Liver (tissue), 9 donors: ENCODE data around the gene RNF145. TPM values are rescaled to one million over a fixed set of nuclear protein-coding genes. Genes with fewer than 3 reads are reported as not detected.

ENCODE experiments used
- DNase-seq: peaks from one replicate; pipeline ENCODE4 v3.0.0-alpha.2; 2017; ENCODE audit warnings: low spot score
- H3K27ac ChIP-seq, 2 donors: one replicate each; pipeline ENCODE4 v1.7.0; 2013; ENCODE audit warnings: inconsistent platforms in 2 of 2, low read length in 2 of 2, control low read depth in 1 of 2, low read depth in 1 of 2, mild to moderate bottlenecking in 1 of 2
- H3K27me3 ChIP-seq, 4 donors: one replicate each; pipeline versions ENCODE4 v1.6.1 to v1.7.0; 2013; ENCODE audit warnings: low read length in 3 of 4, inconsistent platforms in 1 of 4, mild to moderate bottlenecking in 1 of 4, moderate library complexity in 1 of 4; ENCODE audit not compliant: control insufficient read depth in 4 of 4, insufficient read depth in 4 of 4
- H3K36me3 ChIP-seq, 4 donors: one replicate each; pipeline versions ENCODE4 v1.6.1 to v1.7.0; 2013; ENCODE audit warnings: low read length in 3 of 4, mild to moderate bottlenecking in 3 of 4, low read depth in 1 of 4, moderate library complexity in 1 of 4; ENCODE audit not compliant: control insufficient read depth in 4 of 4, insufficient read depth in 3 of 4
- H3K4me1 ChIP-seq, 4 donors: one replicate each; pipeline versions ENCODE4 v1.6.1 to v1.7.0; 2013; ENCODE audit warnings: low read length in 3 of 4, mild to moderate bottlenecking in 3 of 4, moderate library complexity in 1 of 4; ENCODE audit not compliant: control insufficient read depth in 4 of 4, insufficient read depth in 4 of 4
- H3K4me3 ChIP-seq, 3 donors: one replicate each; pipeline versions ENCODE4 v1.6.1 to v1.7.0; 2013; ENCODE audit warnings: low read length in 3 of 3, control low read depth in 1 of 3, low read depth in 1 of 3, mild to moderate bottlenecking in 1 of 3
- H3K9ac ChIP-seq, 2 donors: one replicate each; pipeline ENCODE4 v1.7.0; 2013; ENCODE audit warnings: low read length in 2 of 2, mild to moderate bottlenecking in 2 of 2, moderate library complexity in 2 of 2, control low read depth in 1 of 2, low read depth in 1 of 2
- H3K9me3 ChIP-seq, 4 donors: one replicate each; pipeline versions ENCODE4 v1.6.1 to v1.7.0; 2013; ENCODE audit warnings: low read length in 3 of 4; ENCODE audit not compliant: control insufficient read depth in 4 of 4
- ATF3 ChIP-seq: IDR thresholded peaks from 2 replicates; pipeline ENCODE4 v1.6.1; 2016; ENCODE audit warnings: antibody characterized with exemption
- CTCF ChIP-seq: fragments of 150-350 bp; IDR thresholded peaks from 2 replicates; pipeline ENCODE4 v1.5.1; 2017; ENCODE audit warnings: improper control_type of control experiment, low read depth, low read length; ENCODE audit not compliant: missing input control
- EGR1 ChIP-seq, 2 donors: IDR thresholded peaks; 2 replicates each; pipeline ENCODE4 v1.6.1; 2016 to 2018; ENCODE audit warnings: antibody characterized with exemption in 2 of 2, low read depth in 2 of 2
- FOXA1 ChIP-seq: IDR thresholded peaks from 2 replicates; pipeline ENCODE4 v1.6.1; 2016; ENCODE audit warnings: antibody characterized with exemption
- FOXA2 ChIP-seq: IDR thresholded peaks from 2 replicates; pipeline ENCODE4 v1.6.1; 2016; ENCODE audit warnings: antibody characterized with exemption
- GABPA ChIP-seq, 2 donors: IDR thresholded peaks in 1 of 2; conservative IDR thresholded peaks in 1 of 2; 2 replicates each; pipeline ENCODE4 v1.6.1; 2016; ENCODE audit warnings: antibody characterized with exemption in 2 of 2, mild to moderate bottlenecking in 1 of 2, moderate library complexity in 1 of 2
- HNF4A ChIP-seq, 2 donors: conservative IDR thresholded peaks; 2 replicates each; pipeline ENCODE4 v1.6.1; 2016; ENCODE audit warnings: antibody characterized with exemption in 2 of 2, mild to moderate bottlenecking in 2 of 2
- HNF4G ChIP-seq: IDR thresholded peaks from 2 replicates; pipeline ENCODE4 v1.6.1; 2016; ENCODE audit warnings: antibody characterized with exemption
- MAX ChIP-seq: IDR thresholded peaks from 2 replicates; pipeline ENCODE4 v1.6.1; 2016; ENCODE audit warnings: antibody characterized with exemption
- NR2F2 ChIP-seq: IDR thresholded peaks from 2 replicates; pipeline ENCODE4 v1.6.1; 2016; ENCODE audit warnings: antibody characterized with exemption
- REST ChIP-seq: IDR thresholded peaks from 2 replicates; pipeline ENCODE4 v1.6.1; 2016; ENCODE audit warnings: antibody characterized with exemption, mild to moderate bottlenecking
- RXRA ChIP-seq, 2 donors: IDR thresholded peaks; 2 replicates each; pipeline ENCODE4 v1.6.1; 2017 to 2018; ENCODE audit warnings: antibody characterized with exemption in 2 of 2, mild to moderate bottlenecking in 1 of 2
- SP1 ChIP-seq: IDR thresholded peaks from 2 replicates; pipeline ENCODE4 v1.6.1; 2018; ENCODE audit warnings: antibody characterized with exemption, mild to moderate bottlenecking
- TAF1 ChIP-seq: conservative IDR thresholded peaks from 2 replicates; pipeline ENCODE4 v1.6.1; 2016; ENCODE audit warnings: antibody characterized with exemption, mild to moderate bottlenecking
- YY1 ChIP-seq: IDR thresholded peaks from 2 replicates; pipeline ENCODE4 v1.6.1; 2016; ENCODE audit warnings: antibody characterized with exemption, mild to moderate bottlenecking
- ZBTB33 ChIP-seq: IDR thresholded peaks from 2 replicates; pipeline ENCODE4 v1.6.1; 2016; ENCODE audit warnings: antibody characterized with exemption
- WGBS: extraction: QIAGEN DNeasy Blood & Tissue Kit; methylation state at CpG from one replicate; pipeline ENCODE4 v1.1.7; 2013; 5-methylcytosine and 5-hydroxymethylcytosine counted together
- polyA plus RNA-seq, 2 donors: library from polyadenylated mRNA; stranded (reverse) in 1 of 2; unstranded in 1 of 2; fragments of 200-250 nt in 1 of 2; fragments of >200 nt in 1 of 2; fragmentation: Nextera tagmentation in 1 of 2; extraction: Ambion mirVana in 1 of 2; gene quantifications; one replicate each; pipeline versions ENCODE4 v1.2.1 to v1.2.3, GENCODE V29; 2013 to 2015
- total RNA-seq, 2 donors: library from RNA; depleted of rRNA; stranded (reverse); fragments of >200 nt; gene quantifications; one replicate each; pipeline ENCODE4 v1.2.3, GENCODE V29; 2014
- donor health status: healthy.
- donor health status: healthy.
- donor health status: healthy.
- donor health status: healthy.
- donor health status: healthy.

The RNF145 gene
- total and polyA plus RNA-seq, 4 donors: 2.9 to 34.6 (median 11.7) TPM

GRCh38 chr5:159155960-159156359 is 53.4 kb downstream of the RNF145 start (continued):
- TF ChIP-seq REST: no peak

GRCh38 chr5:159152876-159153275 is 56.5 kb downstream of the RNF145 start:
- H3K4me1 ChIP-seq: no peaks in the 10 kb centered on the region
- H3K27me3 ChIP-seq: no peaks in the 10 kb centered on the region
- H3K36me3 ChIP-seq: no peaks in the 10 kb centered on the region
- no peak for DNase-seq
- H3K27ac ChIP-seq: no peak overlapping the region
- 80% methylated on average over 2 of the region's 2 CpGs for WGBS
- no peak overlapping the region for H3K9ac ChIP-seq
- H3K9me3 ChIP-seq: no peaks in the 10 kb centered on the region
- TF ChIP-seq NR2F2 (no peak), FOXA1 (no peak), EGR1 (IDR thresholded peaks at IDR 0.05; ENCODE audit: low read depth in 2 of 2) (no peak), TAF1 (no peak), HNF4G (no peak), FOXA2 (no peak), ZBTB33 (no peak), ATF3 (no peak), GABPA (IDR thresholded peaks at IDR 0.05 in 1 of 2, conservative IDR thresholded peaks at IDR 0.05 in 1 of 2) (no peak), CTCF (no peak), YY1 (no peak), RXRA (IDR thresholded peaks at IDR 0.05) (no peak), MAX (no peak), SP1 (no peak), HNF4A (conservative IDR thresholded peaks at IDR 0.05) (no peak)
- no peak overlapping the region for H3K4me3 ChIP-seq
